ENCODE measurements around the gene APOM. TPM values are rescaled to one million over a fixed set of nuclear protein-coding genes. Genes with fewer than 3 reads are reported as not detected.
A peak's percentile ranks its signal among the peaks of the same experiment; 100 is the strongest.

Gene APOM
- total RNA-seq, 1 donor from 2014 or later: 2.2 TPM

DNA sequence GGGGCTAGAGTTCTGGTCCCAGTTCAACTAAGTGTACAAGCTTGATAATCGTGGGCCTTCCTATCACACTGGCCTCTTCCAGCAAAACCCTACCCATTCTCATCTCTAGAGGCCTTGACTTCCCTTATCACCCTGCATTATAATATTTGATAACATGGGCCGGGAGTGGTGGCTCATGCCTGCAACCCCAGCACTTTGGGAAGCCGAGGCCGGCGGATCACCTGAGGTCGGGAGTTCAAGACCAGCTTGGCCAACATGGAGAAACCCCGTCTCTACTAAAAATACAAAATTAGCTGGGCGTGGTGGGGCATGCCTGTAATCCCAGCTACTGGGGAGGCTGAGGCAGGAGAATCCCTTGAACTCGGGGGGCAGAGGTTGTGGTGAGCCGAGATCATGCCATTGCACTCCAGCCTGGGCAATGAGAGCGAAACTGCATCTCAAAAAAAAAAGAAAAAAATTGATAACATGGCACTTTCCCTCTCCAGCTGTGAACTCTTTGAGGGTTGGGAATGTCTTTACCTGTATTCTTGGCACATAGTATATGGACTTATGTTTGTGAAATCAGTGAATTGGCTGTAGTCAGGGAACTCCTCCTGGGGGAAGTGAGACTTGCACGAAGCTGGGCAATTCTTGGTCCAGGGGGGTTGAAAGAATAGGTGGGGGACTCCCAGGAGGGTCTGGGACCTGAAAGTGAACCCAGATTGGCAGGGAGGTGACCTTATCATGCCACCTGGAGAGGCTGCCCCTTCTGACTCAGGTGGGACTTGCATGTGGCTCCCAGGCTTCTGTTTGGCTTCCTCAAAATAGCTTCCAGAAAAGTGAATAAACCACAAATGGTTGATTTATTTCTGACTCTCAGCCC, 5.8 kb downstream of the APOM start:
- ATAC-seq (ENCODE audit: low read depth): no peak
- Mint-ChIP-seq H3K4me3 (peak overlapping the region; percentile 88), H3K36me3 (ENCODE audit: low read depth) (peaks cover 63% of the 10 kb centered on the region), H3K27me3 (no peaks in the 10 kb centered on the region), H3K27ac (peak overlapping the region; percentile 72), H3K4me1 (peaks cover 76% of the 10 kb centered on the region), H3K9me3 (no peaks in the 10 kb centered on the region)
- TF ChIP-seq, protein P1, sequence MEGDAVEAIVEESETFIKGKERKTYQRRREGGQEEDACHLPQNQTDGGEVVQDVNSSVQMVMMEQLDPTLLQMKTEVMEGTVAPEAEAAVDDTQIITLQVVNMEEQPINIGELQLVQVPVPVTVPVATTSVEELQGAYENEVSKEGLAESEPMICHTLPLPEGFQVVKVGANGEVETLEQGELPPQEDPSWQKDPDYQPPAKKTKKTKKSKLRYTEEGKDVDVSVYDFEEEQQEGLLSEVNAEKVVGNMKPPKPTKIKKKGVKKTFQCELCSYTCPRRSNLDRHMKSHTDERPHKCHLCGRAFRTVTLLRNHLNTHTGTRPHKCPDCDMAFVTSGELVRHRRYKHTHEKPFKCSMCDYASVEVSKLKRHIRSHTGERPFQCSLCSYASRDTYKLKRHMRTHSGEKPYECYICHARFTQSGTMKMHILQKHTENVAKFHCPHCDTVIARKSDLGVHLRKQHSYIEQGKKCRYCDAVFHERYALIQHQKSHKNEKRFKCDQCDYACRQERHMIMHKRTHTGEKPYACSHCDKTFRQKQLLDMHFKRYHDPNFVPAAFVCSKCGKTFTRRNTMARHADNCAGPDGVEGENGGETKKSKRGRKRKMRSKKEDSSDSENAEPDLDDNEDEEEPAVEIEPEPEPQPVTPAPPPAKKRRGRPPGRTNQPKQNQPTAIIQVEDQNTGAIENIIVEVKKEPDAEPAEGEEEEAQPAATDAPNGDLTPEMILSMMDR (IDR thresholded peaks at IDR 0.05): no peak
- intact Hi-C loops (cut with micrococcal nuclease): loop anchor here (10.0 kb wide), 1 partner anchor 513 kb away; the partner anchor contains the start of genes AGPAT1 and RNF5
- ChIA-PET POLR2A (interaction anchor here (0.6 to 6.2 kb wide), 23 partner anchors 8 to 1282 kb away, joined by 3 to 188 read pairs (median 4); partner anchors contain the start of genes ABHD16A, APOM, ATP6V1G2 and BAG6), CTCF (interaction anchor here (0.8 to 2.2 kb wide), 2 partner anchors 10 to 19 kb away, joined by 3 to 7 read pairs; partner anchors contain the start of gene BAG6)
- DNase-seq: no peak

DNA sequence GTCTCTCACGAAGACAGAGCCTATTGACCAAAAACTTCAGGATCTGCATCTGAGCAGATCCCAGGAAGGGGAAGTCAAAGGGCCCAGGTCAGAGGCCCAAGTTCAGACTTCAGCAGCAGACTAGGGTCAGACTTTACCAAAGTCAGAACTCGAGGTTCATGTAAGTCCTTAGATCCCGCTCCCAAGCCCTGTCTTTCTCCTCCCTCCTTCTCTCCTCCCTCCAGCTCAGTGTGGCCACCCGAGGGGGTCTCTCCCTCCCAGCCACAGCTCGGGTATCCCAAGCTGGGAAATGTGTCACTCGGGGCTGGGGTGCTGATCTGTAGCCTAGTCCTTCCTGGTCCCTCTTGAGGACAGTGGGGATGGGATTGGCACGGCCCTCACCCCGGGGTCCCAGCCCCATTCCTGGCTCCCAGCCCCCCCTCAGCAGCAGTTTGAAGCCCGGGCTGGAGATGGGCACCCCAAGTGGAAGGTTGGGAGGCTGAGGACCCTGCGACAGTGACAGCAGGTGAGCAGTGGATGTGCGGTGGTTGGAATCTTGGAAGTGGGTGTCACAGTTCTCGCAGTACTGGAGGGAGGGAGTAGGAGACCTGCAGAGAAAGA, 6.5 kb downstream of the APOM start:
- H3K36me3 Mint-ChIP-seq (ENCODE audit: low read depth): peaks cover 63% of the 10 kb centered on the region
- peak overlapping the region; percentile 61 for H3K4me3 Mint-ChIP-seq
- intact Hi-C loops (cut with micrococcal nuclease): loop anchor here (10.0 kb wide), 1 partner anchor 513 kb away; the partner anchor contains the start of genes AGPAT1 and RNF5

DNA sequence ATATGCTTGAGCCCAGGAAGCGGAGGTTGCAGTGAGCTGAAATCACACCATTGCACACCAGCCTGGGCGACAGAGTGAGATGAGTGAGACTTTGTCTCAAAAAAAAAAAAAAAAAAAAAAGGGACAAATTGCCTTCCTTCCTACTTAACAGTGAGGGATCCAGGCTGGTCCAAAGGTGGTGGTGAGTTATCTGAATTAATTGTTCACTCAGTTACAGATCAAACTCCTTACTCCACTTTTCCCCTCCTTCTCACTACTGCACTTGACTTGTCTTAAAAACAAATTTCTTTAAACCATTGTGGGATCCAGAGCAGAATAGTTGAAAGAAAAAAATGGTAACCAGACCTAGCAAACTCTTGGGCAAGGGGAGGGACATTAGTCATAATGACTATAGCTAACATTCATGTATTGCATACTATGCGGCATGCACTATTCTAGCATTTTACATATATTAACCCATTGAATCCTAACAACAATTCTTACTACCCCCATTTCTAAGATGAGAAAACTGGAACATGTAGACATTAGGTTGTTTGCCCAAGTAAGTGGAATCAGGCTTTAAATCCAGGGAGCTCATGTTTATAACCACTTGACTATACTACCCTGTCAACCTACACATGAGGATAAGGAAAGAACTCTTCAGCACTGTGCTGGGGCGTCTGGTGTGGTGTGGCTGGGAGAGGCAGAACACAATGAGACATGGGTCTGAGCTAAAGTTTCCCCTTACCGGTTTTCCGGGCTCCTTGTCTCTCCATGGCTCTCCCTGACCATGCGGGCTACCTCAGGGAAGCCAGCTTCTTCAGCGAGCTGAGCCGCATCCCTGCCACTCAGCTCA, 7.6 kb downstream of the APOM start:
- H3K27ac Mint-ChIP-seq: peak overlapping the region; percentile 95
- H3K4me3 Mint-ChIP-seq: peak overlapping the region; percentile 96
- H3K9me3 Mint-ChIP-seq: no peaks in the 10 kb centered on the region
- peaks cover 80% of the 10 kb centered on the region for H3K4me1 Mint-ChIP-seq
- DNase-seq (no peak), ATAC-seq (ENCODE audit: low read depth) (no peak)
- TF ChIP-seq, protein P1 (IDR thresholded peaks at IDR 0.05): no peak
- intact Hi-C loops (cut with micrococcal nuclease): loop anchor here (10.0 kb wide), 1 partner anchor 511 kb away; the partner anchor contains the start of genes AGPAT1 and RNF5
- H3K27me3 Mint-ChIP-seq: no peaks in the 10 kb centered on the region
- H3K36me3 Mint-ChIP-seq (ENCODE audit: low read depth): peaks cover 64% of the 10 kb centered on the region
- POLR2A ChIA-PET: interaction anchor here (0.6 to 6.2 kb wide), 16 partner anchors 10 to 1655 kb away, joined by 3 to 188 read pairs (median 5); partner anchors contain the start of genes ABHD16A, APOM, BAG6 and DDX39B
- CTCF ChIA-PET: interaction anchor here (0.9 to 2.2 kb wide), 3 partner anchors 11 to 169 kb away, joined by 3 to 7 read pairs (median 5); partner anchors contain the start of gene BAG6

More for the DNA sequence above, 6.5 kb downstream of the APOM start:
- POLR2A ChIA-PET: interaction anchor here (0.6 to 6.2 kb wide), 8 partner anchors 9 to 1656 kb away, joined by 3 to 188 read pairs (median 7); partner anchors contain the start of genes ABHD16A, APOM, BAG6 and TAP2
- no peaks in the 10 kb centered on the region for H3K9me3 Mint-ChIP-seq
- DNase-seq (no peak), ATAC-seq (ENCODE audit: low read depth) (no peak)
- peaks cover 81% of the 10 kb centered on the region for H3K4me1 Mint-ChIP-seq
- TF ChIP-seq, protein P1 (IDR thresholded peaks at IDR 0.05): no peak
- no peaks in the 10 kb centered on the region for H3K27me3 Mint-ChIP-seq
- CTCF ChIA-PET: interaction anchor here (0.8 to 2.2 kb wide), 2 partner anchors 10 to 18 kb away, joined by 3 to 7 read pairs; partner anchors contain the start of gene BAG6
- H3K27ac Mint-ChIP-seq: peak overlapping the region; percentile 46

DNA sequence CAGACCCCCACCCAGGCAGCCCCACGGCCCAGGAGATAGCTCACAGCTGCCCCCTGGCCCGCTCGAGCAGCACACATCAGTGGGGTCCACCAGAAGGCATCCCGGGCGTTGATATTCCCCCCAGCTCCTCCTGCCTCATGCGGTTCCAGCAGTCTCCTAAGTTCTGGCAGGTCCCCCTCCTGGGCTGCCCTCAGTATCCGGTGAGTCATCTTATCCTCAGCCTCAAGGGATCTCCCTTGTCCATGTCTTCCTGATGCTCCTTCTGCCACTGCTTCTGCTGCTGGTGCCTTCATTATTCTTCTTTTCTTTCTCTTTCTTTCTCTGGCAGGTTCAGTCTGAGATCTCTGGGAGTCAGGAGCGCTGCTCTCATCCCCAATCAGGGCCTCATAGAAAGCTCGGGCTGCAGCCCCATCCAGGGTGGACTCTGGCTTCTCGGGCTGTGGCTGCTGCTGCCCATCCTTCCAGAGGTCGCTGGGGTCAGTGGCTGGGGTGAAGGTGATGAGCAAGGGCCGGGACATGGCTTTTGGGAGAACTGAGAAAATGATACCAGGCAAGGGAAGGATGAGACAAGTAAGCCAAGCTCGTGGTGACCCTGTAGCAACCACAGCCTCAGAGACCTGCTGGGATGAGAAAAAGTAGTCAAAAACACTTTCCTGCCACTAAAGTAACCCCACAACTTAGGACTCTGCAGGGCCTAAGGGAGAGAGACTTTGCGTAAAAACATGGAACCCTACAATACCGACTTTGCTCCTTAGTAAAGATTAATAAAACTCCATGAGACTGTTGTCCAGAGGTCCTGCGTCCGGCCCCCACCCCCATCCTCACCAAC, 8.5 kb downstream of the APOM start:
- ATAC-seq (ENCODE audit: low read depth) (no peak), DNase-seq (no peak)
- Mint-ChIP-seq H3K36me3 (ENCODE audit: low read depth) (peaks cover 70% of the 10 kb centered on the region), H3K9me3 (no peaks in the 10 kb centered on the region), H3K27ac (peak overlapping the region; percentile 95), H3K27me3 (no peaks in the 10 kb centered on the region), H3K4me3 (peak overlapping the region; percentile 96), H3K4me1 (peaks cover 75% of the 10 kb centered on the region)
- CTCF ChIA-PET: interaction anchor here (0.9 to 1.4 kb wide), 4 partner anchors 12 to 170 kb away, joined by 3 to 5 read pairs (median 4); partner anchors contain the start of gene BAG6
- POLR2A ChIA-PET: interaction anchor here (0.6 to 6.2 kb wide), 31 partner anchors 11 to 528 kb away, joined by 3 to 188 read pairs (median 4); partner anchors contain the start of genes ABHD16A, APOM, BAG6 and DDX39B
- TF ChIP-seq, protein P1 (IDR thresholded peaks at IDR 0.05): no peak
- intact Hi-C loops (cut with micrococcal nuclease): loop anchor here (10.0 kb wide), 1 partner anchor 511 kb away; the partner anchor contains the start of genes AGPAT1 and RNF5
